Fibroblast of skin of right biceps (primary cell): ENCODE results near the gene FXN.

Source experiments
- DNase-seq: peaks from one replicate; pipeline ENCODE4 v3.0.0-alpha.2; 2013

The FXN gene

DNA sequence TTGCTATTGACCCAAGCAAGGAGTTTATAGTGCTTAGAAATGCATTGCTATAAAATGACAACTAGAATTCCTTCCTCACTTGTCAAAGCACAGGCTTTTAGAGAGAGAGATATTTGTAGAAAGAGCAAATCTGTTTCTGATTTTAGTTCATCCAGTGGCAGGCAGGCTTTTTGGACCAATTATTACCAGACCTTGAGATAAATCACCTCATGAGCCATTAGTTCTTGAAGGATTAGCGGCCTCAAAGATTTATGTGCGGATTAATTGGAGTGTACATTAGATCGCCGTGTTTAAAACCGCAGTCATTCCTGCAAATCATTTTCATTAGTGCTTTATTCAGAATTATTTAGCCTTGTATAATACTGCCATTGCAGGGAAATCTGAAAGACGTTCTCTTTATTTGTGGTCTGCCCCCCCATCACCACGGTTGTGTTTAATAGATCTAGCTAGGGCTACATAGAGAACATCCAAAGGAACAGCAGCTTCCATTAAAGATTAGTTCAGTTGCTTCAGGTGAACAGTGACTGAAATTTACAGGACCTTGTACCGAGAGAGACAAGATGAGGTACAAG is 109.7 kb downstream of the FXN start:
- peak; percentile 86 for DNase-seq

DNA sequence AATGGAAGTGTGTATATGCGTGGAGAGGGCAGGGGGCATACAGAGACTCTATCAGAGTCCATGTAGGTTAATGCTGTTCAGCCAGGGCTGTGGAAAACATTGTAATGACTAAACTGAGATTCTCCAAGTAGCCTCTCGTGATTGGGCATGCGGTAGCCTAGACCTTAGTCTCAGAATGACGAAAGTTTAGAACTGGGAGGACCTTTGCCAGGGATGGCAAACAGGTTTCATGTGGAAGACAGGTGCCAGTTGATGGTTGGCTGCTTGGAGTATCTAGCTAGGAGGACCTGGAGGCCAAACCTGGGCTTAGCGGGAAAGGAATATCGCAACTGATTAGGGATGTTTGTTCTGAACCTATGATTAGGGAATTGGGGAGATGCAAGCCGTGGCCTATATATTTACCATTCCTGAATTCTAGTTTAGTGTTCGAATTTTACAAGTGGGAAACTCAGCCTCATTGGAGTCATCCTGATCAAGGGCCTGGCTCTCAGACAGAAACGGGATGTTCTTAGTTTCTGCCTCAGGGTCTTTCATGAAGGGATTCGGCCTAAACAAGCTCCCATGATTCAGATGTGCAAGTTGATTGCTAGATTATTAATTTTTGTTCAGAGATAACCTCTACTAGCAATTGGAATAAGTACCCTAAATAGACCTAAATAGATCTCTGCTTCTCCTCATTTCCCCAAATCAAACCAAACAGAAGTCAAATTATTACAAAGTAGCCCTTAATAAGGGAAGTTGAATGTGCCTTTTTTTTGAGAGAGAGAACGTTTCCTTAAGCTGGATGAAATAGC is 111.7 kb downstream of the FXN start:
- no peak for DNase-seq

DNA sequence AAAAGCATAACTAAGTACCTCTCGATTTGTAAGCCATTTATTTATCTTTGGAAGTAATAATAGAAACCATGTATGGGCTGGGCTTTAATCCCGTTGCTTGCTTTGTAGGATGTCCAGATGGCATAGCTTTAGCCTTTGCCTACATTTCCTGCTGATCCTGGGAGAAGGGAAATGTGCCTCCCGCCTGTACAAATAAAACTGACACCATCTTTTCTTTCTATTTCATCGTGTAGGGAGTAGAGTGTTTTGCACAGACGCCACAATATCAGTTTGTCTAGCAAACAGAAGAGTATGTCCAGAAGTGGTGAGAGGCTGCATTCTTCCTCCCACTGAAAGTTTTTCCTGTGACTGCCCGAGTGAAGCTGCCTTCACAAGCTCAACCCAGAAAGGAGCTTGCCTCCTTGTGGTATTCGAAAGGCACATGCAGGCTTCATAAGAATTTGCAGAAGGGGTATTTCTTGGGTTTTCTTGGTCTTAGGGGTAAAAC is 113.8 kb downstream of the FXN start:
- DNase-seq: peak; percentile 51
